Mesendoderm (in vitro differentiated cells): ENCODE measurements around the gene RRP9.
"Not testable (repeated sequence)": the region's sequence is repeated elsewhere in the genome, so short reads cannot be mapped to it uniquely, and the experiment has no call there.

ENCODE experiments used
- DNase-seq: peaks from one replicate; pipeline ENCODE4 v3.0.0; 2013
- H2AK5ac ChIP-seq: 2 replicates; pipeline ENCODE4 v1.6.1; 2013; ENCODE audit warnings: low read length, inconsistent platforms
- H2BK120ac ChIP-seq: 2 replicates; pipeline ENCODE4 v1.6.1; 2013; ENCODE audit warnings: low read depth, mild to moderate bottlenecking, low read length, moderate library complexity, mixed read lengths
- H2BK15ac ChIP-seq: replicated peaks from 2 replicates; pipeline ENCODE4 v1.6.1; 2013; ENCODE audit warnings: low read depth, mild to moderate bottlenecking, moderate library complexity
- H2BK5ac ChIP-seq: 2 replicates; pipeline ENCODE4 v1.6.1; 2013; ENCODE audit warnings: low read length, inconsistent platforms
- H3K18ac ChIP-seq: 2 replicates; pipeline ENCODE4 v1.6.1; 2013; ENCODE audit warnings: mild to moderate bottlenecking, low read length, mixed read lengths
- H3K23ac ChIP-seq: one replicate; pipeline ENCODE4 v1.6.1; 2013; ENCODE audit warnings: low read length
- H3K27ac ChIP-seq: 2 replicates; pipeline ENCODE4 v1.5.1; 2013; ENCODE audit warnings: low read depth, mild to moderate bottlenecking, inconsistent platforms, low read length, moderate library complexity
- H3K27me3 ChIP-seq: 2 replicates; pipeline ENCODE4 v1.6.1; 2013; ENCODE audit warnings: low read length, control low read depth, mild to moderate bottlenecking, inconsistent platforms; ENCODE audit not compliant: insufficient read depth, poor library complexity
- H3K36me3 ChIP-seq: 2 replicates; pipeline ENCODE4 v1.6.1; 2013; ENCODE audit warnings: low read length, inconsistent platforms; ENCODE audit not compliant: control insufficient read depth, insufficient read depth
- H3K4ac ChIP-seq: one replicate; pipeline ENCODE4 v1.6.1; 2013; ENCODE audit warnings: low read depth, mild to moderate bottlenecking, low read length, moderate library complexity
- H3K4me1 ChIP-seq: 2 replicates; pipeline ENCODE4 v1.6.1; 2013; ENCODE audit warnings: low read depth, low read length, inconsistent platforms; ENCODE audit not compliant: control insufficient read depth
- H3K4me2 ChIP-seq: 2 replicates; pipeline ENCODE4 v1.6.1; 2013; ENCODE audit warnings: low read length
- H3K4me3 ChIP-seq: 2 replicates; pipeline ENCODE4 v1.5.1; 2013; ENCODE audit warnings: mild to moderate bottlenecking, low read length
- H3K56ac ChIP-seq: one replicate; pipeline ENCODE4 v1.6.1; 2013; ENCODE audit warnings: low read length
- H3K79me1 ChIP-seq: 2 replicates; pipeline ENCODE4 v1.6.1; 2013; ENCODE audit warnings: low read length, inconsistent platforms
- H3K79me2 ChIP-seq: 2 replicates; pipeline ENCODE4 v1.6.1; 2013; ENCODE audit warnings: mild to moderate bottlenecking, low read length; ENCODE audit not compliant: control insufficient read depth, insufficient read depth
- H3K9ac ChIP-seq: 2 replicates; pipeline ENCODE4 v1.6.1; 2013; ENCODE audit warnings: low read length, inconsistent platforms
- H4K5ac ChIP-seq: one replicate; pipeline ENCODE4 v1.6.1; 2013; ENCODE audit warnings: low read length
- H4K8ac ChIP-seq: one replicate; pipeline ENCODE4 v1.6.1; 2013; ENCODE audit warnings: low read depth, mild to moderate bottlenecking, control low read depth, low read length, moderate library complexity
- WGBS: extraction: QIAGEN DNeasy Blood & Tissue Kit; methylation state at CpG from one replicate; pipeline ENCODE4 v1.1.7; 2013; ENCODE audit warnings: low lambda C conversion rate, missing lambda C conversion rate; ENCODE audit not compliant: insufficient coverage; ENCODE audit errors: extremely low coverage; 5-methylcytosine and 5-hydroxymethylcytosine counted together

RRP9 gene

GRCh38 chr3:51929420-51930003, 12.2 kb downstream of the RRP9 start:
- no peak overlapping the region for H4K5ac ChIP-seq
- H3K56ac ChIP-seq, result no peak overlapping the region
- no peaks in the 10 kb centered on the region for H3K27me3 ChIP-seq
- H2BK120ac ChIP-seq, result no peak overlapping the region
- H3K4ac ChIP-seq, result no peak overlapping the region
- no CpG with 5 or more reads among the region's 5 CpGs for WGBS
- no peaks in the 10 kb centered on the region for H3K79me1 ChIP-seq
- H2BK15ac ChIP-seq, result no peak overlapping the region
- H3K4me3 ChIP-seq, result no peak overlapping the region
- no peaks in the 10 kb centered on the region for H3K79me2 ChIP-seq
- H3K4me1 ChIP-seq, result no peaks in the 10 kb centered on the region
- H4K8ac ChIP-seq, result no peak overlapping the region
- peak; percentile 46 for DNase-seq
- no peak overlapping the region for H2AK5ac ChIP-seq
- no peak overlapping the region for H3K9ac ChIP-seq
- no peak overlapping the region for H2BK5ac ChIP-seq
- no peak overlapping the region for H3K18ac ChIP-seq
- no peak overlapping the region for H3K4me2 ChIP-seq
- H3K23ac ChIP-seq, result no peak overlapping the region
- no peak overlapping the region for H3K27ac ChIP-seq
- H3K36me3 ChIP-seq, result peaks cover 10% of the 10 kb centered on the region

- not testable (repeated sequence) for H3K4me1 ChIP-seq, H3K56ac ChIP-seq, H3K23ac ChIP-seq, H3K4me3 ChIP-seq, H3K27me3 ChIP-seq, DNase-seq, H3K79me2 ChIP-seq, H3K27ac ChIP-seq, H2BK120ac ChIP-seq, H3K18ac ChIP-seq, H3K9ac ChIP-seq, H3K79me1 ChIP-seq, H3K4me2 ChIP-seq, H2BK5ac ChIP-seq, H3K4ac ChIP-seq, H2AK5ac ChIP-seq, H4K8ac ChIP-seq, H3K36me3 ChIP-seq, H4K5ac ChIP-seq, H2BK15ac ChIP-seq
- no CpG with 5 or more reads among the region's 3 CpGs for WGBS
Observed at GRCh38 chr3:51928981-51929380, 12.7 kb downstream of the RRP9 start.

GRCh38 chr3:51928438-51928837, 13.3 kb downstream of the RRP9 start:
- no CpG with 5 or more reads among the region's 7 CpGs for WGBS
- no peak overlapping the region for H3K9ac ChIP-seq
- no peak overlapping the region for H3K56ac ChIP-seq
- no peak overlapping the region for H3K27ac ChIP-seq
- H3K18ac ChIP-seq, result no peak overlapping the region
- no peak overlapping the region for H3K4me2 ChIP-seq
- H3K4me1 ChIP-seq, result no peaks in the 10 kb centered on the region
- no peak overlapping the region for H4K8ac ChIP-seq
- no peak overlapping the region for H2AK5ac ChIP-seq
- no peaks in the 10 kb centered on the region for H3K79me1 ChIP-seq
- H2BK15ac ChIP-seq, result no peak overlapping the region
- H4K5ac ChIP-seq, result no peak overlapping the region
- H2BK120ac ChIP-seq, result no peak overlapping the region
- H3K36me3 ChIP-seq, result peaks cover 3% of the 10 kb centered on the region
- no peak for DNase-seq
- H3K4me3 ChIP-seq, result no peak overlapping the region
- no peak overlapping the region for H3K4ac ChIP-seq
- no peak overlapping the region for H3K23ac ChIP-seq
- no peaks in the 10 kb centered on the region for H3K79me2 ChIP-seq
- H2BK5ac ChIP-seq, result no peak overlapping the region
- H3K27me3 ChIP-seq, result no peaks in the 10 kb centered on the region

GRCh38 chr3:51927061-51927977, 14.4 kb downstream of the RRP9 start:
- WGBS, result no CpG with 5 or more reads among the region's 5 CpGs
- H2BK5ac ChIP-seq, result no peak overlapping the region
- no peak overlapping the region for H3K56ac ChIP-seq
- no peak overlapping the region for H3K9ac ChIP-seq
- no peak overlapping the region for H3K27ac ChIP-seq
- H3K18ac ChIP-seq, result no peak overlapping the region
- no peaks in the 10 kb centered on the region for H3K79me2 ChIP-seq
- H4K5ac ChIP-seq, result no peak overlapping the region
- no peak overlapping the region for H2BK15ac ChIP-seq
- no peak overlapping the region for H3K4ac ChIP-seq
- no peak overlapping the region for H2BK120ac ChIP-seq
- H2AK5ac ChIP-seq, result no peak overlapping the region
- no peak overlapping the region for H3K4me3 ChIP-seq
- H3K4me2 ChIP-seq, result no peak overlapping the region
- no peak overlapping the region for H4K8ac ChIP-seq
- no peak for DNase-seq
- no peaks in the 10 kb centered on the region for H3K79me1 ChIP-seq
- no peaks in the 10 kb centered on the region for H3K36me3 ChIP-seq
- H3K27me3 ChIP-seq, result no peaks in the 10 kb centered on the region
- no peaks in the 10 kb centered on the region for H3K4me1 ChIP-seq
- no peak overlapping the region for H3K23ac ChIP-seq

- no peaks in the 10 kb centered on the region for H3K79me2 ChIP-seq
- no peak overlapping the region for H3K9ac ChIP-seq
- H4K5ac ChIP-seq, result no peak overlapping the region
- H3K23ac ChIP-seq, result no peak overlapping the region
- no peak overlapping the region for H2AK5ac ChIP-seq
- no peak overlapping the region for H2BK120ac ChIP-seq
- H3K27ac ChIP-seq, result no peak overlapping the region
- no peak overlapping the region for H3K18ac ChIP-seq
- no peak overlapping the region for H3K4ac ChIP-seq
- H3K36me3 ChIP-seq, result no peaks in the 10 kb centered on the region
- no peaks in the 10 kb centered on the region for H3K27me3 ChIP-seq
- no peaks in the 10 kb centered on the region for H3K4me1 ChIP-seq
- WGBS, result no CpG with 5 or more reads among the region's 11 CpGs
- H3K4me2 ChIP-seq, result no peak overlapping the region
- no peak overlapping the region for H3K56ac ChIP-seq
- H3K79me1 ChIP-seq, result no peaks in the 10 kb centered on the region
- no peak overlapping the region for H2BK5ac ChIP-seq
- H3K4me3 ChIP-seq, result no peak overlapping the region
- no peak for DNase-seq
- no peak overlapping the region for H4K8ac ChIP-seq
- H2BK15ac ChIP-seq, result no peak overlapping the region
Observed at GRCh38 chr3:51921081-51921578, 20.6 kb downstream of the RRP9 start.
